ENCODE data around the gene ZNF592.

Gene ZNF592

GRCh38 chr15:84762840-84763572, 14.6 kb downstream of the ZNF592 start:
- no peak overlapping the region for H3K9ac ChIP-seq (ENCODE audit: low read length in 2 of 2)
- no peaks in the 10 kb centered on the region for H3K9me3 ChIP-seq (ENCODE audit: control insufficient read depth in 2 of 2, low read length in 2 of 2)
- peaks cover 16% of the 10 kb centered on the region for H3K4me1 ChIP-seq (ENCODE audit: control insufficient read depth, insufficient read depth, low read length)
- no peak overlapping the region for H3K4me3 ChIP-seq (ENCODE audit: low read length in 2 of 2)
- H3K27me3 ChIP-seq (ENCODE audit: control insufficient read depth in 1 of 2, insufficient read depth in 2 of 2, low read length in 2 of 2) = no peaks in the 10 kb centered on the region
- H3K36me3 ChIP-seq (ENCODE audit: control insufficient read depth in 2 of 2, insufficient read depth in 2 of 2, low read length in 2 of 2) = peaks cover 3 to 6% of the 10 kb centered on the region in 2 donors
- H3K27ac ChIP-seq (ENCODE audit: low read length) = no peak overlapping the region

- Histone ChIP-seq H3K27ac (ENCODE audit: low read length) (no peak overlapping the region), H3K9me3 (ENCODE audit: control insufficient read depth in 2 of 2, low read length in 2 of 2) (no peaks in the 10 kb centered on the region), H3K9ac (ENCODE audit: low read length in 2 of 2) (no peak overlapping the region), H3K4me3 (ENCODE audit: low read length in 2 of 2) (no peak overlapping the region), H3K4me1 (ENCODE audit: control insufficient read depth, insufficient read depth, low read length) (peaks cover 13% of the 10 kb centered on the region), H3K27me3 (ENCODE audit: control insufficient read depth in 1 of 2, insufficient read depth in 2 of 2, low read length in 2 of 2) (no peaks in the 10 kb centered on the region), H3K36me3 (ENCODE audit: control insufficient read depth in 2 of 2, insufficient read depth in 2 of 2, low read length in 2 of 2) (peaks cover 3 to 9% of the 10 kb centered on the region in 2 donors)
These were observed 16.2 kb downstream of the ZNF592 start for GRCh38 chr15:84764585-84764984.

GRCh38 chr15:84764989-84765388, 16.6 kb downstream of the ZNF592 start:
- no peaks in the 10 kb centered on the region for H3K9me3 ChIP-seq (ENCODE audit: control insufficient read depth in 2 of 2, low read length in 2 of 2)
- H3K4me1 ChIP-seq (ENCODE audit: control insufficient read depth, insufficient read depth, low read length) = peaks cover 13% of the 10 kb centered on the region
- H3K27me3 ChIP-seq (ENCODE audit: control insufficient read depth in 1 of 2, insufficient read depth in 2 of 2, low read length in 2 of 2) = no peaks in the 10 kb centered on the region
- no peak overlapping the region for H3K27ac ChIP-seq (ENCODE audit: low read length)
- no peak overlapping the region for H3K4me3 ChIP-seq (ENCODE audit: low read length in 2 of 2)
- peaks cover 3 to 9% of the 10 kb centered on the region in 2 donors for H3K36me3 ChIP-seq (ENCODE audit: control insufficient read depth in 2 of 2, insufficient read depth in 2 of 2, low read length in 2 of 2)
- H3K9ac ChIP-seq (ENCODE audit: low read length in 2 of 2) = no peak overlapping the region

- Histone ChIP-seq H3K9me3 (ENCODE audit: control insufficient read depth in 2 of 2, low read length in 2 of 2) (no peaks in the 10 kb centered on the region), H3K4me3 (ENCODE audit: low read length in 2 of 2) (no peak overlapping the region), H3K27ac (ENCODE audit: low read length) (no peak overlapping the region), H3K4me1 (ENCODE audit: control insufficient read depth, insufficient read depth, low read length) (peaks cover 6% of the 10 kb centered on the region), H3K27me3 (ENCODE audit: control insufficient read depth in 1 of 2, insufficient read depth in 2 of 2, low read length in 2 of 2) (no peaks in the 10 kb centered on the region), H3K9ac (ENCODE audit: low read length in 2 of 2) (no peak overlapping the region), H3K36me3 (ENCODE audit: control insufficient read depth in 2 of 2, insufficient read depth in 2 of 2, low read length in 2 of 2) (peaks cover 3 to 9% of the 10 kb centered on the region in 2 donors)
These were observed 17.3 kb downstream of the ZNF592 start for GRCh38 chr15:84765675-84766074.

GRCh38 chr15:84766461-84767035, 18.2 kb downstream of the ZNF592 start:
- Histone ChIP-seq H3K4me1 (ENCODE audit: control insufficient read depth, insufficient read depth, low read length) (peaks cover 2% of the 10 kb centered on the region), H3K27me3 (ENCODE audit: control insufficient read depth in 1 of 2, insufficient read depth in 2 of 2, low read length in 2 of 2) (no peaks in the 10 kb centered on the region), H3K9ac (ENCODE audit: low read length in 2 of 2) (no peak overlapping the region), H3K9me3 (ENCODE audit: control insufficient read depth in 2 of 2, low read length in 2 of 2) (no peaks in the 10 kb centered on the region), H3K27ac (ENCODE audit: low read length) (no peak overlapping the region), H3K4me3 (ENCODE audit: low read length in 2 of 2) (no peak overlapping the region), H3K36me3 (ENCODE audit: control insufficient read depth in 2 of 2, insufficient read depth in 2 of 2, low read length in 2 of 2) (peaks cover 3 to 12% of the 10 kb centered on the region in 2 donors)

- Histone ChIP-seq H3K36me3 (ENCODE audit: control insufficient read depth in 2 of 2, insufficient read depth in 2 of 2, low read length in 2 of 2) (peaks cover 0 to 7% of the 10 kb centered on the region in 2 donors), H3K4me3 (ENCODE audit: low read length in 2 of 2) (no peak overlapping the region), H3K9ac (ENCODE audit: low read length in 2 of 2) (peak overlapping the region in 1 of 2 donors; percentile 1), H3K27ac (ENCODE audit: low read length) (no peak overlapping the region), H3K4me1 (ENCODE audit: control insufficient read depth, insufficient read depth, low read length) (peaks cover 9% of the 10 kb centered on the region), H3K9me3 (ENCODE audit: control insufficient read depth in 2 of 2, low read length in 2 of 2) (no peaks in the 10 kb centered on the region), H3K27me3 (ENCODE audit: control insufficient read depth in 1 of 2, insufficient read depth in 2 of 2, low read length in 2 of 2) (no peaks in the 10 kb centered on the region)
These were observed 23.6 kb downstream of the ZNF592 start for GRCh38 chr15:84772031-84772430.

GRCh38 chr15:84772467-84772866, 24.1 kb downstream of the ZNF592 start:
- H3K27ac ChIP-seq (ENCODE audit: low read length) = no peak overlapping the region
- H3K9ac ChIP-seq (ENCODE audit: low read length in 2 of 2) = no peak overlapping the region
- no peaks in the 10 kb centered on the region for H3K9me3 ChIP-seq (ENCODE audit: control insufficient read depth in 2 of 2, low read length in 2 of 2)
- peaks cover 9% of the 10 kb centered on the region for H3K4me1 ChIP-seq (ENCODE audit: control insufficient read depth, insufficient read depth, low read length)
- H3K27me3 ChIP-seq (ENCODE audit: control insufficient read depth in 1 of 2, insufficient read depth in 2 of 2, low read length in 2 of 2) = no peaks in the 10 kb centered on the region
- H3K36me3 ChIP-seq (ENCODE audit: control insufficient read depth in 2 of 2, insufficient read depth in 2 of 2, low read length in 2 of 2) = peaks cover 0 to 7% of the 10 kb centered on the region in 2 donors
- H3K4me3 ChIP-seq (ENCODE audit: low read length in 2 of 2) = no peak overlapping the region

- Histone ChIP-seq H3K4me1 (ENCODE audit: control insufficient read depth, insufficient read depth, low read length) (peaks cover 9% of the 10 kb centered on the region), H3K9me3 (ENCODE audit: control insufficient read depth in 2 of 2, low read length in 2 of 2) (no peaks in the 10 kb centered on the region), H3K36me3 (ENCODE audit: control insufficient read depth in 2 of 2, insufficient read depth in 2 of 2, low read length in 2 of 2) (peaks cover 3 to 10% of the 10 kb centered on the region in 2 donors), H3K27me3 (ENCODE audit: control insufficient read depth in 1 of 2, insufficient read depth in 2 of 2, low read length in 2 of 2) (no peaks in the 10 kb centered on the region), H3K27ac (ENCODE audit: low read length) (no peak overlapping the region), H3K9ac (ENCODE audit: low read length in 2 of 2) (no peak overlapping the region), H3K4me3 (ENCODE audit: low read length in 2 of 2) (no peak overlapping the region)
These were observed 25.3 kb downstream of the ZNF592 start for GRCh38 chr15:84773716-84774115.

GRCh38 chr15:84775867-84776449, 27.6 kb downstream of the ZNF592 start:
- no peak overlapping the region for H3K4me3 ChIP-seq (ENCODE audit: low read length in 2 of 2)
- peaks cover 3 to 5% of the 10 kb centered on the region in 2 donors for H3K36me3 ChIP-seq (ENCODE audit: control insufficient read depth in 2 of 2, insufficient read depth in 2 of 2, low read length in 2 of 2)
- H3K4me1 ChIP-seq (ENCODE audit: control insufficient read depth, insufficient read depth, low read length) = peaks cover 7% of the 10 kb centered on the region
- no peaks in the 10 kb centered on the region for H3K9me3 ChIP-seq (ENCODE audit: control insufficient read depth in 2 of 2, low read length in 2 of 2)
- no peaks in the 10 kb centered on the region for H3K27me3 ChIP-seq (ENCODE audit: control insufficient read depth in 1 of 2, insufficient read depth in 2 of 2, low read length in 2 of 2)
- no peak overlapping the region for H3K27ac ChIP-seq (ENCODE audit: low read length)
- H3K9ac ChIP-seq (ENCODE audit: low read length in 2 of 2) = peak overlapping the region in 1 of 2 donors; percentile 21

- no peaks in the 10 kb centered on the region for H3K4me1 ChIP-seq (ENCODE audit: control insufficient read depth, insufficient read depth, low read length)
- no peaks in the 10 kb centered on the region for H3K9me3 ChIP-seq (ENCODE audit: control insufficient read depth in 2 of 2, low read length in 2 of 2)
- H3K4me3 ChIP-seq (ENCODE audit: low read length in 2 of 2) = no peak overlapping the region
- H3K36me3 ChIP-seq (ENCODE audit: control insufficient read depth in 2 of 2, insufficient read depth in 2 of 2, low read length in 2 of 2) = peaks cover 10 to 16% of the 10 kb centered on the region in 2 donors
- H3K27me3 ChIP-seq (ENCODE audit: control insufficient read depth in 1 of 2, insufficient read depth in 2 of 2, low read length in 2 of 2) = no peaks in the 10 kb centered on the region
- no peak overlapping the region for H3K9ac ChIP-seq (ENCODE audit: low read length in 2 of 2)
- H3K27ac ChIP-seq (ENCODE audit: low read length) = no peak overlapping the region
These were observed 29.8 kb downstream of the ZNF592 start for GRCh38 chr15:84778194-84778593.

- Histone ChIP-seq H3K36me3 (ENCODE audit: control insufficient read depth in 2 of 2, insufficient read depth in 2 of 2, low read length in 2 of 2) (peaks cover 28 to 34% of the 10 kb centered on the region in 2 donors), H3K9ac (ENCODE audit: low read length in 2 of 2) (no peak overlapping the region), H3K4me3 (ENCODE audit: low read length in 2 of 2) (no peak overlapping the region), H3K27ac (ENCODE audit: low read length) (no peak overlapping the region), H3K4me1 (ENCODE audit: control insufficient read depth, insufficient read depth, low read length) (peaks cover 5% of the 10 kb centered on the region), H3K27me3 (ENCODE audit: control insufficient read depth in 1 of 2, insufficient read depth in 2 of 2, low read length in 2 of 2) (no peaks in the 10 kb centered on the region), H3K9me3 (ENCODE audit: control insufficient read depth in 2 of 2, low read length in 2 of 2) (no peaks in the 10 kb centered on the region)
These were observed 32.1 kb downstream of the ZNF592 start for GRCh38 chr15:84780492-84780891.
